ENCODE data around the gene ACTL7B.

The ACTL7B gene

GRCh38 chr9:108830272-108830671 lies 25.5 kb downstream of the ACTL7B start:
- Histone ChIP-seq H3K4me2 (ENCODE audit: low read length) (no peak overlapping the region), H3K9me3 (ENCODE audit: insufficient read depth, low read length) (no peaks in the 10 kb centered on the region), H3K27me3 (ENCODE audit: low read depth, low read length) (peaks cover 8% of the 10 kb centered on the region; the same call in 1 of the 2 replicates), H3K4me3 (ENCODE audit: low read length) (no peak overlapping the region), H3K79me2 (ENCODE audit: low read length) (no peaks in the 10 kb centered on the region), H3K9ac (ENCODE audit: low read length) (no peak overlapping the region), H2AFZ (ENCODE audit: low read depth, low read length) (no peak overlapping the region), H3K36me3 (replicated peaks; ENCODE audit: low read depth, low read length) (no peaks in the 10 kb centered on the region), H3K4me1 (ENCODE audit: low read length) (no peaks in the 10 kb centered on the region), H4K20me1 (ENCODE audit: insufficient read depth, low read length) (no peaks in the 10 kb centered on the region), H3K27ac (ENCODE audit: low read length) (no peak overlapping the region)
- TF ChIP-seq CTCF (IDR thresholded peaks at IDR 0.05; ENCODE audit: low read depth, low read length) (no peak), EZH2phosphoT487 (IDR thresholded peaks at IDR 0.05; ENCODE audit: low read depth) (no peak)

- no peaks in the 10 kb centered on the region for H3K79me2 ChIP-seq (ENCODE audit: low read length)
- no peaks in the 10 kb centered on the region for H3K4me1 ChIP-seq (ENCODE audit: low read length)
- no peak overlapping the region for H3K9ac ChIP-seq (ENCODE audit: low read length)
- no peaks in the 10 kb centered on the region for H3K9me3 ChIP-seq (ENCODE audit: insufficient read depth, low read length)
- no peak overlapping the region for H3K4me2 ChIP-seq (ENCODE audit: low read length)
- H3K27ac ChIP-seq (ENCODE audit: low read length): no peak overlapping the region
- no peaks in the 10 kb centered on the region for H4K20me1 ChIP-seq (ENCODE audit: insufficient read depth, low read length)
- H3K4me3 ChIP-seq (ENCODE audit: low read length): no peak overlapping the region
- H3K36me3 ChIP-seq (replicated peaks; ENCODE audit: low read depth, low read length): no peaks in the 10 kb centered on the region
- H2AFZ ChIP-seq (ENCODE audit: low read depth, low read length): no peak overlapping the region
- no peak for TF ChIP-seq CTCF (IDR thresholded peaks at IDR 0.05; ENCODE audit: low read depth, low read length)
- no peak for TF ChIP-seq EZH2phosphoT487 (IDR thresholded peaks at IDR 0.05; ENCODE audit: low read depth)
- peaks cover 10% of the 10 kb centered on the region; the same call in 1 of the 2 replicates for H3K27me3 ChIP-seq (ENCODE audit: low read depth, low read length)
Measured at GRCh38 chr9:108823829-108824228, 32.0 kb downstream of the ACTL7B start.

- Histone ChIP-seq H3K36me3 (replicated peaks; ENCODE audit: low read depth, low read length) (no peaks in the 10 kb centered on the region), H3K27ac (ENCODE audit: low read length) (no peak overlapping the region), H3K9ac (ENCODE audit: low read length) (peak overlapping the region; percentile 2; the same call in 1 of the 2 replicates), H3K79me2 (ENCODE audit: low read length) (no peaks in the 10 kb centered on the region), H4K20me1 (ENCODE audit: insufficient read depth, low read length) (no peaks in the 10 kb centered on the region), H3K4me1 (ENCODE audit: low read length) (peaks cover 12% of the 10 kb centered on the region), H3K4me3 (ENCODE audit: low read length) (peak overlapping the region; percentile 39), H3K4me2 (ENCODE audit: low read length) (peak overlapping the region; percentile 51), H3K9me3 (ENCODE audit: insufficient read depth, low read length) (no peaks in the 10 kb centered on the region), H3K27me3 (ENCODE audit: low read depth, low read length) (no peaks in the 10 kb centered on the region), H2AFZ (ENCODE audit: low read depth, low read length) (peak overlapping the region; percentile 22; the same call in 1 of the 2 replicates)
- TF ChIP-seq CTCF (IDR thresholded peaks at IDR 0.05; ENCODE audit: low read depth, low read length) (no peak), EZH2phosphoT487 (IDR thresholded peaks at IDR 0.05; ENCODE audit: low read depth) (no peak)
Measured at GRCh38 chr9:108816037-108816436, 39.7 kb downstream of the ACTL7B start.

GRCh38 chr9:108815156-108815555 lies 40.6 kb downstream of the ACTL7B start:
- no peak overlapping the region for H3K4me3 ChIP-seq (ENCODE audit: low read length)
- H3K36me3 ChIP-seq (replicated peaks; ENCODE audit: low read depth, low read length): no peaks in the 10 kb centered on the region
- no peak overlapping the region for H3K9ac ChIP-seq (ENCODE audit: low read length)
- H3K4me1 ChIP-seq (ENCODE audit: low read length): peaks cover 12% of the 10 kb centered on the region
- H3K9me3 ChIP-seq (ENCODE audit: insufficient read depth, low read length): no peaks in the 10 kb centered on the region
- peaks cover 4% of the 10 kb centered on the region; the same call in 1 of the 2 replicates for H3K27me3 ChIP-seq (ENCODE audit: low read depth, low read length)
- TF ChIP-seq CTCF (IDR thresholded peaks at IDR 0.05; ENCODE audit: low read depth, low read length) (no peak), EZH2phosphoT487 (IDR thresholded peaks at IDR 0.05; ENCODE audit: low read depth) (no peak)
- H2AFZ ChIP-seq (ENCODE audit: low read depth, low read length): no peak overlapping the region
- H3K79me2 ChIP-seq (ENCODE audit: low read length): no peaks in the 10 kb centered on the region
- H3K4me2 ChIP-seq (ENCODE audit: low read length): no peak overlapping the region
- H3K27ac ChIP-seq (ENCODE audit: low read length): no peak overlapping the region
- H4K20me1 ChIP-seq (ENCODE audit: insufficient read depth, low read length): no peaks in the 10 kb centered on the region

Data from OCI-LY3 (cell line).